Vagina (tissue), 2 donors: ENCODE measurements around the gene MBP.

Experiments used
- CTCF ChIP-seq, 3 experiments: fragments of 450-650 bp in 2 of 3; fragments of 200-600 bp in 1 of 3; sonication (generic) in 1 of 3; IDR thresholded peaks; one replicate each; pipeline ENCODE4 v1.5.1; 2017 to 2019; ENCODE audit warnings: antibody characterized with exemption in 3 of 3, mild to moderate bottlenecking in 2 of 3, moderate library complexity in 2 of 3
- POLR2A ChIP-seq, 2 donors: fragments of 450-650 bp; IDR thresholded peaks; one replicate each; pipeline ENCODE4 v1.6.1; 2017; ENCODE audit warnings: antibody characterized with exemption in 2 of 2, mild to moderate bottlenecking in 2 of 2, moderate library complexity in 2 of 2
- POLR2AphosphoS5 ChIP-seq, 2 donors: sonication (generic); formaldehyde crosslinking; IDR thresholded peaks; one replicate each; pipeline ENCODE4 v1.9.0; 2017; ENCODE audit warnings: antibody characterized with exemption in 2 of 2, mild to moderate bottlenecking in 2 of 2, low read depth in 1 of 2; ENCODE audit not compliant: insufficient read depth in 1 of 2

GRCh38 chr18:77131652-77132368 is 773 bp downstream of the MBP start:
- TF ChIP-seq CTCF (IDR thresholded peaks at IDR 0.05) (no peak), POLR2A (IDR thresholded peaks at IDR 0.05) (peak in 1 of 2 donors; percentile 51), POLR2AphosphoS5 (IDR thresholded peaks at IDR 0.05; ENCODE audit: insufficient read depth in 1 of 2, low read depth in 1 of 2) (peak in 1 of 2 donors; percentile 55)
